NCI-H526 treated with DMSO at 0.1 percent for 48 hours (cell line): ENCODE measurements around the gene DIP2C.

Experiments
- DNase-seq: peaks from one replicate; lab custom pipeline; 2025; lab: John Stamatoyannopoulos, UW

DIP2C gene

GRCh38 chr10:390449-391100 lies 298.9 kb downstream of the DIP2C start:
- DNase-seq, result no peak

GRCh38 chr10:389836-390448 lies 299.5 kb downstream of the DIP2C start:
- no peak for DNase-seq

GRCh38 chr10:389261-389790 lies 300.1 kb downstream of the DIP2C start:
- no peak for DNase-seq

- DNase-seq, result no peak
These were observed 300.8 kb downstream of the DIP2C start for GRCh38 chr10:388661-389045.

DNA sequence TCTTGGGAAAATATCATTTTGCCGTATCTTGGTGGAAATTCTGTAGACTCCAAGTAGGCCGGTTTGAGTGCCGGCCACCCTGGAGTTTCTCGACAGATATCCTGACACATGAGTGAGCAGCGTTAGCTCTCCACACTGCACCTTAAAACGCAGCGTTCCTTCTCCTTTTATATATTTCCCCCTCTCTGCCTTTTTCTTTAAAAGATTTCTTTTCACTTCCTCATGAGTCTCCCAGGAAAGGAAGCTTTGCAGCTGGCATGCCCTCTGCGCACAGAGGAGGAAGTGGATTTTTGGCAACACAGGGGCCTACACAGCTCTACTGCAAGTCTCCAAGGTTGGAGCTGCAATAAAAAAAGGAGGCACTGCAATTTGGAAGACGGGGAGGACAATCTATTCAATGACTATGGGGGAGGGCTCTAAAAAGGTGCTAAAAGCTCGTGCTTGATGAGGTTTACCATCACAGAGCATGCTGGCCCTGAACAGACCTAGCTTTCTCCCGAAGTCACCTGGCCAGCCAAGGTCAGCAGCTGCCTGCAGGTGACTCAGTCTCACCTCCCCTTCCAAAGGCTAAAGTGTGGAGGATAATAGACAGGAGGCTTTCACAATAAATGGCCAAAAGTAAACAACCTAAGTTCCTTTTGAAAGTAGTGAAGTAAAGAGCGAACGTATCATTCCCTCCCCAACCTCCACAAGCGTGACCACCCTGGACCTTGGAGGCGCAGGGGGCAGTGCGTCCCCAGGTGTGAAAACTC lies 301.4 kb downstream of the DIP2C start:
- DNase-seq, result no peak

- DNase-seq, result no peak
These were observed 301.9 kb downstream of the DIP2C start for GRCh38 chr10:387593-387891.

GRCh38 chr10:386771-387592 lies 302.5 kb downstream of the DIP2C start:
- DNase-seq, result no peak

DNA sequence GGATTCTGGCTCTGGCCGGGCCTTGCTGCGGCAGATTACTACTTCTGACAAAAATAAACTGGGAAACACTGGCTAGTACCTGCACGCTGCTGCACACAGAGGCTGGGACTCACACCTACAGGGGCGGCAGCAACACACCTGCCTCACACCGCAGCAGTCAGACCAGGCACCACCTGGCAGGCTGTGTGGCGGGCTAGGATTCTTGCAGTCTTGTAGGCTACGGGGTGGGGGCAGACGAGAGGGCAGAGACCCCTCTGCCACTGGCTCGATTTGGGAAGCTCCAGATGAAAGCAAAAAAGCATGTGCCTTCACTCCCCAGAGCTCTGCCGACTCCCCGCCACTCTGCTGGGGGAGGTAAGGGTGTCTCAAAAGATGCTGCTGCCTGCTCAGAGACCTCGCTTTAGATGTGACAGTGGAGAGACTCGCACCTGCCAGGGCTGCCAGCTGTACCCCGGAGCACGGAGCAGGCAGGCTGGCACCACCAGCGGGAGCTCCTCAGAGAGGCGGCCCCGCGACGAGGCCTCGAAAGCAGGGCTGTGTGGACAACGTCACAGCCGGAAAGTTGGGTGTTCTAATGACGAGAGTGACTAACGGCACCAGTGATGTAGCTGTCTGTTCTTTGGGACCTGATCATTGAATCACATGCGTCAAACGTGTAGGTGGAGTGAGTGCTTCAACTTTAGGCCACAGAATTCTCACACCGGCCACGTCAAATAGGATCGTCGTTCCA lies 303.7 kb downstream of the DIP2C start:
- DNase-seq, result no peak

DNA sequence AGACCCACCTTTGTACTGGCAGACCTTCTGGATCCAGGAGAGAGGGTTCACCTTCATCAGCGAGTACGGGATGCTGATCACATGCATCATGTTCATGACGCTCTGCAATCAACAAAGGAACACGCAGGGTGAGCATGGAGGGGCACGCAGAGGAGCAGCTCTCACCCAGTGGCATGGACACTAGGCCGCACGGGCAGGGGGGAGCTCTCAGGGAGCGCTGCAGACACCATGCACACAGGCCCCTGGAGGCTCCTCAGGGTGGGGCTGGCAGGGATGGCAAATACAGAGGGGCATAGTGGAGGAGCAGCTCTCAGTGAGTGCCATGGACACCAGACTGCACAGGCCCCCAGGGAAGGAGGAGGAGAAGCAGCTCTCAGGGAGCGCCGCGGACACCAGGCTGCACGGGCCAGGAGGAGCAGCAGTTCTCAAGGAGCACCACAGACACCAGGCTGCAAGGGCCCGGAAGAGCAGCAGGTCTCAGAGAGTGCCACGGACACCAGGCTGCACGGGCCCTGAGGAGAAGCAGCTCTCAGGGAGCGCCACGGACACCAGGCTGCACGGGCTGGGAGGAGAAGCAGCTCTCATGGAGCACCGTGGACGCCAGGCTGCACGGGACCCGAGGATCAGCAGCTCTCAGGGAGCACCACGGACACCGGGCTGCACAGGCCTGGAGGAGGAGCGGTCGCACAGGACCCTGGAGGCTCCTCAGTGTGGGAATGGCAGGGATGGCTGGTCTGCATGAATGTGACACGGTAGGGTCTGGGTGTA lies 304.7 kb downstream of the DIP2C start:
- DNase-seq, result no peak

DNA sequence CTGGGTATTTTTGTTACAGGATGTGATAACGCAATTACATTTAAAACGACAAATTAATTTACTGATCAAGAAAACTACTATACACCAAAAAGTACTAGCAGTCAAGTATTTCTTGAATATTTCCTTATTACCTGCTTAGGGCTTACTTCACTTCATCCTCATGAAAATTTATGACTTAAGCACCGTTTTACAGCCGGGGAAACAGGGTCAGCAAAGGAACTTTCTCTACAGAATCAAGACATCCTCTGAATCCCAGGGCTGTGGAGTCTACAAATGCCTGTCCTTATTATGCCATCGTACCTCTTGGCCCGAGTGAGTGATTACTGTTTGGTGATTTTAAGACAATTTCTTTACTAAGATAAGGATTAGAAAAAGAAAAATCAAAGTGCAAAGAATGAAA lies 305.9 kb downstream of the DIP2C start:
- no peak for DNase-seq

DNA sequence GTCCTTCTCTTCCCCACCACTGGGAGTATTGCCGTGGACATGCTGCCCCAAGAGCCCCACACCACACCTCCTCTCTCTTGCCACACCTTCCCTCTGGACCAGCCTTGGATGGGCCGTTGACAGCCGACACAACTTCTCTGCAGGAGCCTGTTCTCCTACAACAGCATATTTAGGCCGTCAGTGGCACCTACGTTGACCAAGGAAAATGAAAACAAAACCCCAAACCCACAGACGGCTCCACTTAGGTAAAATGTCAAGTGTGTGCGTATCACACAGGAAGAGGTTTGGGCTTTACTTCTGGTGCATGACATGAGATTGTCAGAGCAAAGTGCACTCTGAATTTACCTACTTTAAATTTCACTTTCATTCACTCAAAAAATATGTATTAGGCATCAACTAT lies 307.7 kb downstream of the DIP2C start:
- no peak for DNase-seq

DNA sequence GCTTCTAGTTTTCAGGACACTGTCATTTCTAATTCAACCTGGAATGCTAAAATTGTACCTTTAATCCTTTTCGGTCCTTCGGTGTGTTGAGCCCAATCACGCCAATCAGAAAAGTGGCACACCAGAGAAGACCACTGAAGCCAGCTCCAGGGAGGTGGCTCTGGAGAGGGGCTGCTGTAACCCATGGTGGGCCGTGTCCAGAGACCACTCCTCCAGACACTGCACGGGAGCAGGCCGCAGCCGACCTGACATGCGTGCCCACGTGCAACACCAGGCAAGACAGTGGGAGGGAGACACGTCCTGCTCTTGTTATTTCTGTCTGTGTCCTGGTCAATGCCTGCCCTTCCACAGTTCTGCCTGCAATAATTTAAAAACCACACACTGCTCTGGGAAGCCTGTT lies 308.1 kb downstream of the DIP2C start:
- DNase-seq, result no peak

DNA sequence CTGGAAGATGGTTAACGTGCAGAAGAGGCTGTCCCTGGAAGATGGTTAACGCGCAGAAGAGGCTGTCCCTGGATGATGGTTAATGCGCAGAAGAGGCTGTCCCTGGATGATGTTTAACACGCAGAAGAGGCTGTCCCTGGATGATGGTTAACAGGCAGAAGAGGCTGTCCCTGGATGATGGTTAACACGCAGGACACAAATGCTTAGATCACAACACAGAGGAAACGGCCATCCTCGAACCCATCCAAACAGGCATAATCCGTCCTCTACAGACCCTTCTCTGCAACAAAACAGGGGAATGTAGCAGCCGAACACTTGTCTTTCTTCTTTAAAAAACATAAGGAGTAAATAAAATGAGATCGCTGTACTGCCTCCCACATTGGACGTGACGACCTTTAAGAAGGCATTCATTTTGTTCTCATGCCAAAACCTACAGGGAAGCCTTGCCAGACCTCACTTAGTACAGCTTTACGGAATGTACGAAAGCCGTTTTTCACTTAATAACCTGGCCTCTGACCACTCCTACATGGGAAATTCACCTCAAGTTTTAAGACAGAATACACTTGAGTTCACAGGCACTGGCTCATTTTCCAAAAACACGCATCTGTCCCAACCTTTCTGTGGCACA lies 309.0 kb downstream of the DIP2C start:
- DNase-seq, result no peak

DNA sequence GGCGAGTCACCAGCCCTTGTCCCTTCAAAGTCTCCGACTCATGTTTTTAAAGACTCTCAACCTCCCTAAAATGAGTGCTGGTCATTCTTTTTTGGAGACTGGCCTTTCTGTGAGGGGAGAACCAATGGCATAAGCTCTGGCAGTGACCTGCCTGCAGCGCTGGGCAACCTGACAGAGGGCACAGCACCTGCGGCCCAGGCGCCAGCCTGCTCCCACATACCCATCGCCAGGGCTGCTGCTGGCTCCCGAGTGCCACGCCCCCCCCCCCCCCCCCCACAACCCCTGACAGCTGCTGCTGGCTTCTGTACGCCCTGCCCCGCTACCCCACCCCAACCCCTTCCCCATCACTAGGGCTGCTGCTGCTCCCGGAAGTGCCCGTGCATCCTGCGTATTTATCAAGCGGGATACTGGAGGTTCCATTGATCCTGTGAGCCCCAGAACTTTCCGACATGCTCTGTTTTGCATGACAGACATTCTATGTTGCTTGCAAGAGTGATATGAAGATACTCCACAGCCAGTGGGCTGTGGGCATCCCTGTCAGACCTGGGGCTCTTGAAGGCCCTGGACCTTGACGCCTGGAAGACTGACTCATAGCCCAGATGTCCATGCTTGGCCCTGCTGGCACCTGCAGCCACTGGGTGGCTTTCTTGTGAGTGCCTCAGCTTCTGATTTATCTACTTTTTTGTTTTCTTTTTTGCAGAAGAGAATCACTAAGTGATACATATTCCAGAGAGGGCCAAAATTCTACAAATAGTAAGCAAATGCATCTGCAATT lies 310.4 kb downstream of the DIP2C start:
- no peak for DNase-seq

GRCh38 chr10:378230-378929 lies 311.1 kb downstream of the DIP2C start:
- no peak for DNase-seq

DNA sequence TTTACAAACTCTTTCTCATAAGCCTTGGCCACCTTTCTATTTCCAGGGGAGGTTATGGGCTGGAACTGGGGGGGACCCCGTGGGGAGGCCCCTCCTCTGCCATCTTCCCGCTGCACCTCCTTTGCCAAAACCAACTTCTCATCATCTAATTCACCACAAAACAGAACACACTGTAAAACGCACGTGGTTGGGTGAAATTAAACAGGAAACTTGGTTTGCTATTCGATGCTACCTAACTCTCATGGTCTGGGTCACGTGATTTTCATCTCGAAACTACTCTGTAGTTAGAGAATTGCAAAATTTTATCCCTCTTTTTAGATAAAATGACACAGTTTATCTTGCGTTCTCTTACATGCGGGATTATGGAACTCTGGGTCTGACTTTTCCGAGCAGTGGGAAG lies 312.2 kb downstream of the DIP2C start:
- DNase-seq, result no peak

DNA sequence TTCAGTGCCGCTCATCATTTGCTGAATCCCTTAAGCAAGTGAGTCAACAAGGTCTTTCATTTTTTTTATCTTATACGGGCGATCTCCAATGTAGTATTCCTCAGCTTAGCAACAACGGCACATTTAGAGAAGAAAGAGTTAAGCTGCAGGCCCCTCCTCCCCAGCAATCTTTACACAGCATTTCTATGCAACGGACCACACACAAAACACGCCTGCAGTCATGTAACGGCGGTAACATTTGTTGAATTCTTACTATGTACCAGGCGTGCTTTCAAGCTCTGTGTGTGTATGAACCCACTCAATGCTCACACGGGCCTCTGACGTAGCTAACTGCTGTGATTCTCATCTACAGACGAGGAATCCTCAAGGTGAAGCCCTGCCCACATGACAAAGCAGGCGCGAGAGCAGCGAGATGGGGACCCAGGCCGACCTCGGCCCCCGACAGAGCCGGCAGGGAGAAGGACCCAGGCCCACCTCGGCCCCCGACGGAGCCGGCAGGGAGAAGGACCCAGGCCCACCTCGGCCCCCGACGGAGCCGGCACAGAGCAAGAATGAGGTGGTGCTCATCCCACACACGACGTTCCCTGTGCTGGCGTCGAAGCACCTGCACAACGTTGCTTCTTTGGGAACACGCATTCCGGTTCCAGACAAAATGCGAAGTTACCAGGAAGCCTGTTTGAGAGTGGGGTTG lies 313.5 kb downstream of the DIP2C start:
- no peak for DNase-seq

GRCh38 chr10:374354-374753 lies 315.1 kb downstream of the DIP2C start:
- DNase-seq, result no peak
